HepG2 (cell line): Measurements from ENCODE around the gene ASIC3. TPM values are rescaled to one million over a fixed set of nuclear protein-coding genes. Genes with fewer than 3 reads are reported as not detected.
A peak's percentile ranks its signal among the peaks of the same experiment; 100 is the strongest.

Source experiments
- ARNTL ChIP-seq: sonication (generic); formaldehyde crosslinking; IDR thresholded peaks from 2 replicates; pipeline ENCODE4 v1.4.0; 2020; ENCODE audit warnings: mild to moderate bottlenecking, missing genetic modification reagents
- CEBPB ChIP-seq: IDR thresholded peaks from 2 replicates; pipeline ENCODE4 v1.6.1; 2011; ENCODE audit warnings: low read depth, low read length, improper control_type of control experiment, borderline replicate concordance
- ETV6 ChIP-seq: sonication (generic); formaldehyde crosslinking; conservative IDR thresholded peaks from 2 replicates; pipeline ENCODE4 v1.4.0; 2020; ENCODE audit warnings: missing genetic modification reagents
- FOSL2 ChIP-seq: sonication (generic); formaldehyde crosslinking; IDR thresholded peaks from 2 replicates; pipeline ENCODE4 v1.4.0; 2020; ENCODE audit warnings: missing genetic modification reagents
- IRX3 ChIP-seq: sonication (generic); formaldehyde crosslinking; IDR thresholded peaks from 2 replicates; pipeline ENCODE4 v1.8.1; 2023; ENCODE audit warnings: mild to moderate bottlenecking, low read depth, missing genetic modification reagents, borderline replicate concordance
- JUNB ChIP-seq: sonication (generic); formaldehyde crosslinking; IDR thresholded peaks from 2 replicates; pipeline ENCODE4 v1.8.0; 2022; ENCODE audit warnings: missing genetic modification reagents, mild to moderate bottlenecking, borderline replicate concordance
- KAT2B ChIP-seq: fragments of 150-350 bp; IDR thresholded peaks from 2 replicates; pipeline ENCODE4 v1.6.1; 2014; ENCODE audit warnings: low read depth, low read length, borderline replicate concordance
- NPAS2 ChIP-seq: sonication (generic); formaldehyde crosslinking; IDR thresholded peaks from 2 replicates; pipeline ENCODE4 v1.8.0; 2022; ENCODE audit warnings: mild to moderate bottlenecking, missing genetic modification reagents, borderline replicate concordance
- SOX13 ChIP-seq, 3 experiments: fragments of 450-650 bp in 1 of 3; sonication (generic) in 1 of 3; formaldehyde crosslinking in 1 of 3; IDR thresholded peaks in 2 of 3; conservative IDR thresholded peaks in 1 of 3; 2 replicates each; pipeline versions ENCODE4 v1.5.0 to v1.6.1; 2016 to 2020; ENCODE audit warnings: antibody characterized with exemption in 1 of 3, mild to moderate bottlenecking in 1 of 3, missing compliant biosample characterization in 1 of 3, missing genetic modification reagents in 1 of 3, moderate library complexity in 1 of 3
- SP140L ChIP-seq: sonication (generic); formaldehyde crosslinking; IDR thresholded peaks from 2 replicates; pipeline ENCODE4 v1.4.0; 2020; ENCODE audit warnings: missing genetic modification reagents, borderline replicate concordance
- TGIF2 ChIP-seq: IDR thresholded peaks from 2 replicates; pipeline ENCODE4 v1.6.1; 2016; ENCODE audit warnings: control low read depth, missing compliant biosample characterization
- WIZ ChIP-seq: sonication (generic); formaldehyde crosslinking; IDR thresholded peaks from 2 replicates; pipeline ENCODE4 v1.5.1; 2020; ENCODE audit warnings: mild to moderate bottlenecking, missing genetic modification reagents
- ZMYM4 ChIP-seq: sonication (generic); formaldehyde crosslinking; IDR thresholded peaks from 2 replicates; pipeline ENCODE4 v1.8.1; 2023; ENCODE audit warnings: mild to moderate bottlenecking, missing genetic modification reagents
- ZNF234 ChIP-seq: sonication (generic); formaldehyde crosslinking; conservative IDR thresholded peaks from 2 replicates; pipeline ENCODE4 v1.5.1; 2020; ENCODE audit warnings: mild to moderate bottlenecking, missing genetic modification reagents
- ZNF577 ChIP-seq: sonication (generic); formaldehyde crosslinking; IDR thresholded peaks from 2 replicates; pipeline ENCODE4 v1.4.0; 2020; ENCODE audit warnings: mild to moderate bottlenecking, low read depth, missing genetic modification reagents, borderline replicate concordance
- ZNF589 ChIP-seq: sonication (generic); formaldehyde crosslinking; conservative IDR thresholded peaks from 2 replicates; pipeline ENCODE4 v1.8.0; 2022; ENCODE audit warnings: mild to moderate bottlenecking, moderate library complexity, missing genetic modification reagents
- ZNF772 ChIP-seq: sonication (generic); formaldehyde crosslinking; IDR thresholded peaks from 2 replicates; pipeline ENCODE4 v1.5.0; 2020; ENCODE audit warnings: mild to moderate bottlenecking, missing genetic modification reagents
- ZNF839 ChIP-seq: sonication (generic); formaldehyde crosslinking; IDR thresholded peaks from 2 replicates; pipeline ENCODE4 v1.4.0; 2020; ENCODE audit warnings: missing genetic modification reagents, mild to moderate bottlenecking, borderline replicate concordance
- polyA plus RNA-seq, 8 experiments: library from polyadenylated mRNA; depleted of rRNA in 3 of 8; stranded (reverse) in 7 of 8; unstranded in 1 of 8; fragments of >200 nt; fragmentation: Illumina TruSeq in 4 of 8; extraction: Trizol in 4 of 8; gene quantifications; 2 replicates each; pipeline versions ENCODE4 v1.2.1 to v1.2.3, GENCODE V29; 2011 to 2016; ENCODE audit warnings: low read depth in 4 of 8, missing spikeins in 1 of 8, mixed read lengths in 1 of 8; ENCODE audit not compliant: insufficient read depth in 1 of 8
- total RNA-seq, 5 experiments: library from RNA; depleted of rRNA; stranded (reverse); fragments of >200 nt; fragmentation: Illumina TruSeq; extraction: Trizol; gene quantifications; 2 replicates each; pipeline ENCODE4 v1.2.3, GENCODE V29; 2016; ENCODE audit warnings: low read depth in 1 of 5
- TF ChIP-seq, protein P1 (sequence below): sonication (generic); formaldehyde crosslinking; IDR thresholded peaks from 2 replicates; pipeline ENCODE4 v1.4.0; 2020; ENCODE audit warnings: missing genetic modification reagents, mild to moderate bottlenecking, borderline replicate concordance
- TF ChIP-seq, protein P2 (sequence below): IDR thresholded peaks from 2 replicates; pipeline ENCODE4 v1.6.1; 2016; ENCODE audit warnings: control low read depth
- TF ChIP-seq, protein P3 (sequence below): sonication (generic); formaldehyde crosslinking; IDR thresholded peaks from 2 replicates; pipeline ENCODE4 v1.9.0; 2021; ENCODE audit warnings: missing genetic modification reagents, mild to moderate bottlenecking, borderline replicate concordance
- TF ChIP-seq, protein P4 (sequence below), 2 experiments: sonication (generic) in 1 of 2; formaldehyde crosslinking in 1 of 2; IDR thresholded peaks; 2 replicates each; pipeline versions ENCODE4 v1.4.0 to v1.6.1; 2018 to 2020; ENCODE audit warnings: missing genetic modification reagents in 2 of 2, borderline replicate concordance in 1 of 2, low read depth in 1 of 2, mild to moderate bottlenecking in 1 of 2, missing biosample characterization in 1 of 2

ASIC3 gene
- total and polyA plus RNA-seq, 2 of the 13 experiments (the other 11 are each of a cell fraction or from before 2014, with no cell fraction given): 0.51 TPM; not detected in 1

DNA sequence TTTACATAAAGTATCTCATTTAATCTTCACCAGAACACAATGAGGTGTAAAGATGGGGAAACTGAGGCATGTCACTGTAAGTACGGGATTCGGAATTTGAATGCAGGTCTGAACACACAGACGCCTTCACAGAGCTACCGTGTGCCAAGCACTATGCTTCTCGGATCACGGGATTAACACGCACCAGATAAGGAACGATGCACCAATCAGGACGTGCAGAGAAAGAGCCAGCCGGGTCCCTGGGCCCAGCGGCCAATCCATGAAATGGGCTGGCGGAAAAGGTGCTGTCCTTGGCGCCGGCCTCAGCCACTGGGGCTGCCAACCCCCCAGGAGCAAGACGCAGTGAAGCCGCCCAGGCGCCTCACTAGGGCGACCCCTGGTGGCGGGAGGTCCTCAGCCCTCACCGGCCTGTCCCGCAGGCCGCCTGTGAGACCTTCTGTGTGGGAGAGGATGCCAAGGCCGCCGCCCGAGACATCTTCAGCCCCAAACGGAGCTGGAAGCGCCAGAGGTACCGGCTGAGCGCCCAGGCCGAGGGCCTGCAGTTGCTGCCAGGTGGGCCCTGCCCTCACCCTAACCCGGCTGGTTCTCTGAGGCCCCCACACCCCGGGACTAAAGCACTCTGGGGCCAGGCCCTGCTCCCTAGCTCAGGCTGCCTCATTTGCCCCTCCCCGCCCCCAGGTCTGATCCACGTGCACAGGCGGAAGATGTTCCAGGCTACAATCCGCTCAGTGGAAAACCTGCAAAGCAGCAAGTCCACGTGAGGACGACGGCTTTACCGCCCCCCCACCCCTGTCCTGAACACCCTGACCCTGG, 39.6 kb upstream of the ASIC3 start (continued):
- TF ChIP-seq CEBPB (no peak), ZNF577 (CRISPR knock-in tag) (no peak), ZNF839 (CRISPR knock-in tag) (no peak), ZNF234 (CRISPR knock-in tag) (no peak), TGIF2 (no peak), ZNF589 (CRISPR knock-in tag) (no peak), FOSL2 (CRISPR knock-in tag) (peak; percentile 17; the same call in 1 of the 2 replicates), ETV6 (peak; percentile 39; the same call in 1 of the 2 replicates), WIZ (CRISPR knock-in tag) (no peak), ZMYM4 (CRISPR knock-in tag) (peak; percentile 95), ARNTL (CRISPR knock-in tag) (0 out of 2 replicates have a peak, but pooled peaks have one; percentile 29), IRX3 (CRISPR knock-in tag) (no peak), JUNB (CRISPR knock-in tag) (no peak), KAT2B (no peak), ZNF772 (CRISPR knock-in tag) (no peak), SOX13 (IDR thresholded peaks at IDR 0.05) (no peak), SOX13 (CRISPR knock-in tag; conservative IDR thresholded peaks at IDR 0.05 in 1 of 2, IDR thresholded peaks at IDR 0.05 in 1 of 2) (no peak; a peak in 1 of 4 replicates), NPAS2 (no peak), SP140L (CRISPR knock-in tag) (no peak)
- TF ChIP-seq, protein P1, sequence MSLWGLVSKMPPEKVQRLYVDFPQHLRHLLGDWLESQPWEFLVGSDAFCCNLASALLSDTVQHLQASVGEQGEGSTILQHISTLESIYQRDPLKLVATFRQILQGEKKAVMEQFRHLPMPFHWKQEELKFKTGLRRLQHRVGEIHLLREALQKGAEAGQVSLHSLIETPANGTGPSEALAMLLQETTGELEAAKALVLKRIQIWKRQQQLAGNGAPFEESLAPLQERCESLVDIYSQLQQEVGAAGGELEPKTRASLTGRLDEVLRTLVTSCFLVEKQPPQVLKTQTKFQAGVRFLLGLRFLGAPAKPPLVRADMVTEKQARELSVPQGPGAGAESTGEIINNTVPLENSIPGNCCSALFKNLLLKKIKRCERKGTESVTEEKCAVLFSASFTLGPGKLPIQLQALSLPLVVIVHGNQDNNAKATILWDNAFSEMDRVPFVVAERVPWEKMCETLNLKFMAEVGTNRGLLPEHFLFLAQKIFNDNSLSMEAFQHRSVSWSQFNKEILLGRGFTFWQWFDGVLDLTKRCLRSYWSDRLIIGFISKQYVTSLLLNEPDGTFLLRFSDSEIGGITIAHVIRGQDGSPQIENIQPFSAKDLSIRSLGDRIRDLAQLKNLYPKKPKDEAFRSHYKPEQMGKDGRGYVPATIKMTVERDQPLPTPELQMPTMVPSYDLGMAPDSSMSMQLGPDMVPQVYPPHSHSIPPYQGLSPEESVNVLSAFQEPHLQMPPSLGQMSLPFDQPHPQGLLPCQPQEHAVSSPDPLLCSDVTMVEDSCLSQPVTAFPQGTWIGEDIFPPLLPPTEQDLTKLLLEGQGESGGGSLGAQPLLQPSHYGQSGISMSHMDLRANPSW (CRISPR knock-in tag): no peak; the same call in 1 of the 2 replicates
- TF ChIP-seq, protein P2, sequence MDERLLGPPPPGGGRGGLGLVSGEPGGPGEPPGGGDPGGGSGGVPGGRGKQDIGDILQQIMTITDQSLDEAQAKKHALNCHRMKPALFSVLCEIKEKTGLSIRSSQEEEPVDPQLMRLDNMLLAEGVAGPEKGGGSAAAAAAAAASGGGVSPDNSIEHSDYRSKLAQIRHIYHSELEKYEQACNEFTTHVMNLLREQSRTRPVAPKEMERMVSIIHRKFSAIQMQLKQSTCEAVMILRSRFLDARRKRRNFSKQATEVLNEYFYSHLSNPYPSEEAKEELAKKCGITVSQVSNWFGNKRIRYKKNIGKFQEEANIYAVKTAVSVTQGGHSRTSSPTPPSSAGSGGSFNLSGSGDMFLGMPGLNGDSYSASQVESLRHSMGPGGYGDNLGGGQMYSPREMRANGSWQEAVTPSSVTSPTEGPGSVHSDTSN (CRISPR knock-in tag): no peak
- TF ChIP-seq, protein P3, sequence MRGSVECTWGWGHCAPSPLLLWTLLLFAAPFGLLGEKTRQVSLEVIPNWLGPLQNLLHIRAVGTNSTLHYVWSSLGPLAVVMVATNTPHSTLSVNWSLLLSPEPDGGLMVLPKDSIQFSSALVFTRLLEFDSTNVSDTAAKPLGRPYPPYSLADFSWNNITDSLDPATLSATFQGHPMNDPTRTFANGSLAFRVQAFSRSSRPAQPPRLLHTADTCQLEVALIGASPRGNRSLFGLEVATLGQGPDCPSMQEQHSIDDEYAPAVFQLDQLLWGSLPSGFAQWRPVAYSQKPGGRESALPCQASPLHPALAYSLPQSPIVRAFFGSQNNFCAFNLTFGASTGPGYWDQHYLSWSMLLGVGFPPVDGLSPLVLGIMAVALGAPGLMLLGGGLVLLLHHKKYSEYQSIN: no peak
- TF ChIP-seq, protein P4, sequence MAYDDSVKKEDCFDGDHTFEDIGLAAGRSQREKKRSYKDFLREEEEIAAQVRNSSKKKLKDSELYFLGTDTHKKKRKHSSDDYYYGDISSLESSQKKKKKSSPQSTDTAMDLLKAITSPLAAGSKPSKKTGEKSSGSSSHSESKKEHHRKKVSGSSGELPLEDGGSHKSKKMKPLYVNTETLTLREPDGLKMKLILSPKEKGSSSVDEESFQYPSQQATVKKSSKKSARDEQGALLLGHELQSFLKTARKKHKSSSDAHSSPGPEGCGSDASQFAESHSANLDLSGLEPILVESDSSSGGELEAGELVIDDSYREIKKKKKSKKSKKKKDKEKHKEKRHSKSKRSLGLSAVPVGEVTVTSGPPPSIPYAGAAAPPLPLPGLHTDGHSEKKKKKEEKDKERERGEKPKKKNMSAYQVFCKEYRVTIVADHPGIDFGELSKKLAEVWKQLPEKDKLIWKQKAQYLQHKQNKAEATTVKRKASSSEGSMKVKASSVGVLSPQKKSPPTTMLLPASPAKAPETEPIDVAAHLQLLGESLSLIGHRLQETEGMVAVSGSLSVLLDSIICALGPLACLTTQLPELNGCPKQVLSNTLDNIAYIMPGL (CRISPR knock-in tag; IDR thresholded peaks at IDR 0.05; ENCODE audit: borderline replicate concordance in 1 of 2, low read depth in 1 of 2): peak; percentile 89
